ENCODE measurements around the gene PSMG2.
A peak's percentile ranks its signal among the peaks of the same experiment; 100 is the strongest.

PSMG2 gene

GRCh38 chr18:12745095-12745795 is 42.4 kb downstream of the PSMG2 start:
- no peak overlapping the region for H3K4ac ChIP-seq (ENCODE audit: low read depth, low read length)
- H3K9ac ChIP-seq (ENCODE audit: low read length), result no peak overlapping the region
- no peak overlapping the region for H2BK15ac ChIP-seq (replicated peaks; ENCODE audit: low read depth)
- no peak overlapping the region for H2BK120ac ChIP-seq (ENCODE audit: low read depth, low read length)
- no peak overlapping the region for H3K4me2 ChIP-seq (ENCODE audit: low read length)
- no peaks in the 10 kb centered on the region for H3K79me2 ChIP-seq (ENCODE audit: control insufficient read depth, insufficient read depth, low read length)
- H2BK5ac ChIP-seq (ENCODE audit: low read length), result no peak overlapping the region
- no peaks in the 10 kb centered on the region for H3K27me3 ChIP-seq (ENCODE audit: insufficient read depth, low read length, poor library complexity)
- H3K18ac ChIP-seq (ENCODE audit: low read length), result no peak overlapping the region
- H3K23ac ChIP-seq (ENCODE audit: low read length), result no peak overlapping the region
- no peak overlapping the region for H3K4me3 ChIP-seq (ENCODE audit: low read length)
- no peak for DNase-seq
- no peaks in the 10 kb centered on the region for H3K79me1 ChIP-seq (ENCODE audit: low read length)
- WGBS (ENCODE audit: extremely low coverage, insufficient coverage, low lambda C conversion rate), result no CpG with 5 or more reads among the region's 7 CpGs
- H3K36me3 ChIP-seq (ENCODE audit: control insufficient read depth, insufficient read depth, low read length), result no peaks in the 10 kb centered on the region
- H3K27ac ChIP-seq (ENCODE audit: low read depth, low read length), result no peak overlapping the region
- no peaks in the 10 kb centered on the region for H3K4me1 ChIP-seq (ENCODE audit: control insufficient read depth, low read depth, low read length)
- H3K56ac ChIP-seq (ENCODE audit: low read length), result no peak overlapping the region
- H4K8ac ChIP-seq (ENCODE audit: low read depth, low read length), result no peak overlapping the region
- H2AK5ac ChIP-seq (ENCODE audit: low read length), result no peak overlapping the region
- no peak overlapping the region for H4K5ac ChIP-seq (ENCODE audit: low read length)

- Histone ChIP-seq H2AK5ac (ENCODE audit: low read length) (no peak overlapping the region), H3K9ac (ENCODE audit: low read length) (no peak overlapping the region), H3K4me1 (ENCODE audit: control insufficient read depth, low read depth, low read length) (no peaks in the 10 kb centered on the region), H3K4ac (ENCODE audit: low read depth, low read length) (no peak overlapping the region), H3K36me3 (ENCODE audit: control insufficient read depth, insufficient read depth, low read length) (no peaks in the 10 kb centered on the region), H2BK120ac (ENCODE audit: low read depth, low read length) (no peak overlapping the region), H3K4me2 (ENCODE audit: low read length) (no peak overlapping the region), H3K18ac (ENCODE audit: low read length) (no peak overlapping the region), H3K79me1 (ENCODE audit: low read length) (no peaks in the 10 kb centered on the region), H4K5ac (ENCODE audit: low read length) (no peak overlapping the region), H3K23ac (ENCODE audit: low read length) (no peak overlapping the region), H2BK15ac (replicated peaks; ENCODE audit: low read depth) (no peak overlapping the region), H4K8ac (ENCODE audit: low read depth, low read length) (no peak overlapping the region), H3K4me3 (ENCODE audit: low read length) (no peak overlapping the region), H2BK5ac (ENCODE audit: low read length) (no peak overlapping the region), H3K79me2 (ENCODE audit: control insufficient read depth, insufficient read depth, low read length) (no peaks in the 10 kb centered on the region), H3K56ac (ENCODE audit: low read length) (no peak overlapping the region), H3K27me3 (ENCODE audit: insufficient read depth, low read length, poor library complexity) (no peaks in the 10 kb centered on the region), H3K27ac (ENCODE audit: low read depth, low read length) (no peak overlapping the region)
- WGBS (ENCODE audit: extremely low coverage, insufficient coverage, low lambda C conversion rate), result no CpG with 5 or more reads among the region's 8 CpGs
- no peak for DNase-seq
Measured at GRCh38 chr18:12747530-12748315, 44.9 kb downstream of the PSMG2 start.

DNA sequence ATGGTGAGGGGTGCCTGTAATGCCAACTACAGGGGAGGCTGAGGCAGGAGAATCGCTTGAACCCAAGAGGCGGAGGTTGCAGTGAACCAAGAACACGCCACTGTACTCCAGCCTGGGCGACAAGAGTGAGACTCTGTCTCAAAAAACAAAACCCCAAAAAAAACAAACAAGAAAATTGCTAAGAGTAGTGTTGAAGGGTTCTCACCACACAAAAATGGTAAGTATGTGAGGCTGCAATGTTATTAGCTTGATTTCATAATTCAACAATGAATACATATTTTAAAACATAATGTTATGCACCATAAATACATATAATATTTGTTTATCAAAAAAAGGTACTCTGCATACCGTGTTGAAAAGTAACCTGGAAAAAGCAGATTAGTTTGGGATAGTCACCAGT is 45.8 kb downstream of the PSMG2 start:
- Histone ChIP-seq H3K56ac (ENCODE audit: low read length) (no peak overlapping the region), H3K23ac (ENCODE audit: low read length) (no peak overlapping the region), H3K27ac (ENCODE audit: low read depth, low read length) (no peak overlapping the region), H3K36me3 (ENCODE audit: control insufficient read depth, insufficient read depth, low read length) (no peaks in the 10 kb centered on the region), H3K18ac (ENCODE audit: low read length) (no peak overlapping the region), H2BK5ac (ENCODE audit: low read length) (no peak overlapping the region), H3K4ac (ENCODE audit: low read depth, low read length) (no peak overlapping the region), H3K9ac (ENCODE audit: low read length) (no peak overlapping the region), H3K4me3 (ENCODE audit: low read length) (no peak overlapping the region), H4K8ac (ENCODE audit: low read depth, low read length) (no peak overlapping the region), H3K79me2 (ENCODE audit: control insufficient read depth, insufficient read depth, low read length) (no peaks in the 10 kb centered on the region), H4K5ac (ENCODE audit: low read length) (no peak overlapping the region), H3K79me1 (ENCODE audit: low read length) (no peaks in the 10 kb centered on the region), H2BK120ac (ENCODE audit: low read depth, low read length) (no peak overlapping the region), H3K4me1 (ENCODE audit: control insufficient read depth, low read depth, low read length) (no peaks in the 10 kb centered on the region), H3K27me3 (ENCODE audit: insufficient read depth, low read length, poor library complexity) (no peaks in the 10 kb centered on the region), H2AK5ac (ENCODE audit: low read length) (no peak overlapping the region), H2BK15ac (replicated peaks; ENCODE audit: low read depth) (no peak overlapping the region), H3K4me2 (ENCODE audit: low read length) (no peak overlapping the region)
- no CpG with 5 or more reads among the region's 5 CpGs for WGBS (ENCODE audit: extremely low coverage, insufficient coverage, low lambda C conversion rate)
- DNase-seq, result no peak

GRCh38 chr18:12749121-12749520 is 46.3 kb downstream of the PSMG2 start:
- Histone ChIP-seq H4K5ac (ENCODE audit: low read length) (no peak overlapping the region), H3K79me2 (ENCODE audit: control insufficient read depth, insufficient read depth, low read length) (no peaks in the 10 kb centered on the region), H4K8ac (ENCODE audit: low read depth, low read length) (no peak overlapping the region), H3K23ac (ENCODE audit: low read length) (no peak overlapping the region), H2BK15ac (replicated peaks; ENCODE audit: low read depth) (no peak overlapping the region), H3K4me1 (ENCODE audit: control insufficient read depth, low read depth, low read length) (no peaks in the 10 kb centered on the region), H2AK5ac (ENCODE audit: low read length) (no peak overlapping the region), H3K56ac (ENCODE audit: low read length) (no peak overlapping the region), H3K18ac (ENCODE audit: low read length) (no peak overlapping the region), H3K4ac (ENCODE audit: low read depth, low read length) (no peak overlapping the region), H3K27ac (ENCODE audit: low read depth, low read length) (no peak overlapping the region), H3K4me3 (ENCODE audit: low read length) (no peak overlapping the region), H3K36me3 (ENCODE audit: control insufficient read depth, insufficient read depth, low read length) (no peaks in the 10 kb centered on the region), H3K27me3 (ENCODE audit: insufficient read depth, low read length, poor library complexity) (no peaks in the 10 kb centered on the region), H2BK5ac (ENCODE audit: low read length) (no peak overlapping the region), H3K79me1 (ENCODE audit: low read length) (no peaks in the 10 kb centered on the region), H3K9ac (ENCODE audit: low read length) (no peak overlapping the region), H2BK120ac (ENCODE audit: low read depth, low read length) (no peak overlapping the region), H3K4me2 (ENCODE audit: low read length) (no peak overlapping the region)
- WGBS (ENCODE audit: extremely low coverage, insufficient coverage, low lambda C conversion rate), result no CpG with 5 or more reads among the region's 13 CpGs
- no peak for DNase-seq

GRCh38 chr18:12750076-12750714 is 47.4 kb downstream of the PSMG2 start:
- Histone ChIP-seq H3K18ac (ENCODE audit: low read length) (no peak overlapping the region), H3K27ac (ENCODE audit: low read depth, low read length) (no peak overlapping the region), H3K9ac (ENCODE audit: low read length) (no peak overlapping the region), H4K8ac (ENCODE audit: low read depth, low read length) (no peak overlapping the region), H3K79me1 (ENCODE audit: low read length) (no peaks in the 10 kb centered on the region), H2BK15ac (replicated peaks; ENCODE audit: low read depth) (no peak overlapping the region), H3K4me1 (ENCODE audit: control insufficient read depth, low read depth, low read length) (no peaks in the 10 kb centered on the region), H3K27me3 (ENCODE audit: insufficient read depth, low read length, poor library complexity) (no peaks in the 10 kb centered on the region), H2BK5ac (ENCODE audit: low read length) (no peak overlapping the region), H4K5ac (ENCODE audit: low read length) (no peak overlapping the region), H2BK120ac (ENCODE audit: low read depth, low read length) (no peak overlapping the region), H3K36me3 (ENCODE audit: control insufficient read depth, insufficient read depth, low read length) (no peaks in the 10 kb centered on the region), H3K4ac (ENCODE audit: low read depth, low read length) (no peak overlapping the region), H3K4me3 (ENCODE audit: low read length) (no peak overlapping the region), H3K23ac (ENCODE audit: low read length) (no peak overlapping the region), H3K79me2 (ENCODE audit: control insufficient read depth, insufficient read depth, low read length) (no peaks in the 10 kb centered on the region), H3K4me2 (ENCODE audit: low read length) (no peak overlapping the region), H3K56ac (ENCODE audit: low read length) (no peak overlapping the region), H2AK5ac (ENCODE audit: low read length) (no peak overlapping the region)
- WGBS (ENCODE audit: extremely low coverage, insufficient coverage, low lambda C conversion rate), result no CpG with 5 or more reads among the region's 14 CpGs
- peak; percentile 16 for DNase-seq

Data from mesendoderm (in vitro differentiated cells).